ENCODE data around the gene LGALS7. TPM values are rescaled to one million over a fixed set of nuclear protein-coding genes. Genes with fewer than 3 reads are reported as not detected.
"Not testable (repeated sequence)": the region's sequence is repeated elsewhere in the genome, so short reads cannot be mapped to it uniquely, and the experiment has no call there.

LGALS7 gene
- total RNA-seq: not detected

DNA sequence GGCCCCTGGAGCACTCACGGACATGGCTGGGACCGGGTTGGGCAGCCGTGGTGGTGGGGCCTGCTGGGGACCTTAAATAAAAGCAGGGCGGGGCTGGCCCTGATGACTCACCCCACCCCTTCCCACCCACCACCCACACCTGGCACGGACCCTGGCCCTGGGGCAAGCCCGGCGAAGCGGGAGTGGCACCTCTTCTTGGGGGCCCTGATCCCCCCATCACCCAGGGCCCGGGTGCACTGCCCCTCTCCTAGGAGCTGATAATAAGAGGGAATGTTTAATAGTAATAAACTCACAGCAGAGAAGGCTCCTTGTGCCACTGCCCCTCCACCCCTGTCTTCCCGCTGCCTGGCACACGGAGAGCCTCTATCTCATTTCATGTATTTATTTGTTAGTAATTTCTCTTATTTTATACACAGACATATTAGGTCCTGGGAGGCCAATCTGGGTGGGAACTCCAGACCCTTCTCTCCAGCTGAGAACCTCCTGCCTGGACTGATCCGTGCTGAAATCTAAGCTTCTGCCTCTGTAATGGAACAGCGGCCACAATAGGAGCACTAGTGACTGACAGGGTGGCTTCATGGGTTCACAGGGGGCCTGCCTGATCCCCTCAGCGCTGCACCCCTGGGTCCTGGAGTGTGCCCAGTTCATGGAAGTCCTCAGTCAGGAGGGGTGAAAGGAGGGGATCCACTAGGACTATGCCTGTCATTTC, at the start of gene LGALS7:
Gene LGALS7 (minus strand): TSS at position 49 of the 709 bp plus-strand sequence. CDS start 25 bp downstream, at position 24.
- Histone ChIP-seq H3K4me1 (peaks cover 8% of the 10 kb centered on the region in 2 donors), H3K27ac (no peak within 1 kb of the TSS), H3K4me3 (replicated peaks in 1 of 3) (no peak within 1 kb of the TSS), H3K9me3 (no peaks in the 10 kb centered on the region), H3K36me3 (no peaks in the 10 kb centered on the region), H3K27me3 (no peaks in the 10 kb centered on the region)
- WGBS, 2 donors: 82 to 83% methylated on average over 6 to 11 of the region's 14 CpGs
- intact Hi-C loops (cut with DNase I): loop anchor here (10.0 kb wide), 1 partner anchor 51 kb away; no protein-coding TSS in a partner anchor
- TF ChIP-seq CTCF (IDR thresholded peaks at IDR 0.05): no peak
- TF ChIP-seq POLR2A (IDR thresholded peaks at IDR 0.05): no peak
- no peak for DNase-seq

DNA sequence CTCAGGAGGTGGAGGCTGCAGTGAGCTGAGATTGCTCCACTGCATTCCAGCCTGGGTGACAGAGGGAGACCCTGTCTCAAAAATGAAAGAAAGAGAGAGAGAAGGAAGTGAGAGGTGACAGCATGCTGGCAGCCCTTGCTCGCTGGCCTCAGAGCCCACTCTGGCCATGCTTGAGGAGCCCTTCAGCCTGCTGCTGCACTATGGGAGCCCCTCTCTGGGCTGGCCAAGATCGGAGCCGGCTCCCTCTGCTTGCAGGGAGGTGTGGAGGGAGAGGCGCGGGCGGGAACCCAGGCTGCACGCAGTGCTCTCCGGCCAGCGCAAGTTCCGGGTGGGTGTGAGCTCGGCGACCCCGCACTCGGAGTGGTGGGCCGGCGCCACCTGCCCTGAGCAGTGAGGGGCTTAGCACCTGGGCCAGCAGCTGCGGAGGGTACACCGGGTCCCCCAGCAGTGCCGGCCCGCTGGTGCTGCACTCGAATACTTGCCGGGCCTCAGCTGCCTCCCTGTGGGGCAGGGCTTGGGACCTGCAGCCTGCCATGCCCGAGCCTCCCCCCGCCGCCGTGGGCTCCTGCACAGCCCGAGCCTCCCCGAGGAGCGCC, 48.0 kb upstream of the LGALS7 start:
- not testable (repeated sequence) for H3K9me3 ChIP-seq; H3K27me3 ChIP-seq; H3K27ac ChIP-seq; DNase-seq; H3K4me1 ChIP-seq; H3K4me3 ChIP-seq (replicated peaks in 1 of 3)
- intact Hi-C loops (cut with DNase I): loop anchor here (10.0 kb wide), 1 partner anchor 47 kb away; the partner anchor contains the start of gene LGALS7
- peaks cover 19 to 21% of the 10 kb centered on the region in 2 donors for H3K36me3 ChIP-seq
- WGBS, 2 donors: 89 to 98% methylated on average over 10 of the region's 29 CpGs

GRCh38 chr19:38819231-38819920, 46.1 kb upstream of the LGALS7 start:
- TF ChIP-seq CTCF (IDR thresholded peaks at IDR 0.05) (no peak), POLR2A (IDR thresholded peaks at IDR 0.05) (no peak)
- intact Hi-C loops (cut with DNase I): no loop called here
- Histone ChIP-seq H3K27ac (no peak overlapping the region), H3K27me3 (no peaks in the 10 kb centered on the region), H3K9me3 (no peaks in the 10 kb centered on the region), H3K4me1 (peaks cover 0 to 8% of the 10 kb centered on the region in 2 donors), H3K36me3 (peaks cover 32 to 34% of the 10 kb centered on the region in 2 donors), H3K4me3 (replicated peaks in 1 of 3) (no peak overlapping the region)
- WGBS, 2 donors: 85 to 90% methylated on average over 13 of the region's 13 CpGs
- peak; percentile 14 to 44 for DNase-seq

DNA sequence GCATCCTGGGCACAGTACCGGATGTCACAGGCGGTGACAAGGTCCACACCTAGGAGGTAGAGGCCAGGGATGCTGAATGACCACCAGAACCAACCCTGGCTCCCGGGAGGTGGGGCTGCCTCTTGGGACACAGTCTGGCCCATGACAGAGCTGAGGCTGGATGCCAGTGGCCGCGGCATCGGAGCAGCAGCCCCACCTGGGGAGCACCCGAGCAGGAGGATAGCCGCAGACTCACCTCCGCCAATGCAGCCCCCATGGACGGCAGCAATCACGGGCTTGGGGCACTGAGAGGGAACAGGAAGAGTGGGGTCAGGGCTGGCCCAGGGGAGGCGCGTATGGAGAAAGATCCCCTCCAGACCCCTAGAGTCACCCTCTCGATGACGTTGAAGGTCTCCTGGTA, 43.8 kb upstream of the LGALS7 start:
- Histone ChIP-seq H3K36me3 (peaks cover 27 to 32% of the 10 kb centered on the region in 2 donors), H3K9me3 (no peaks in the 10 kb centered on the region), H3K4me3 (replicated peaks in 1 of 3) (no peak overlapping the region), H3K27me3 (no peaks in the 10 kb centered on the region), H3K27ac (no peak overlapping the region), H3K4me1 (peaks cover 0 to 8% of the 10 kb centered on the region in 2 donors)
- no peak for DNase-seq
- intact Hi-C loops (cut with DNase I): no loop called here
- 98% methylated on average over 7 to 10 of the region's 15 CpGs for WGBS, 2 donors
- TF ChIP-seq CTCF (IDR thresholded peaks at IDR 0.05) (no peak), POLR2A (IDR thresholded peaks at IDR 0.05) (no peak)

DNA sequence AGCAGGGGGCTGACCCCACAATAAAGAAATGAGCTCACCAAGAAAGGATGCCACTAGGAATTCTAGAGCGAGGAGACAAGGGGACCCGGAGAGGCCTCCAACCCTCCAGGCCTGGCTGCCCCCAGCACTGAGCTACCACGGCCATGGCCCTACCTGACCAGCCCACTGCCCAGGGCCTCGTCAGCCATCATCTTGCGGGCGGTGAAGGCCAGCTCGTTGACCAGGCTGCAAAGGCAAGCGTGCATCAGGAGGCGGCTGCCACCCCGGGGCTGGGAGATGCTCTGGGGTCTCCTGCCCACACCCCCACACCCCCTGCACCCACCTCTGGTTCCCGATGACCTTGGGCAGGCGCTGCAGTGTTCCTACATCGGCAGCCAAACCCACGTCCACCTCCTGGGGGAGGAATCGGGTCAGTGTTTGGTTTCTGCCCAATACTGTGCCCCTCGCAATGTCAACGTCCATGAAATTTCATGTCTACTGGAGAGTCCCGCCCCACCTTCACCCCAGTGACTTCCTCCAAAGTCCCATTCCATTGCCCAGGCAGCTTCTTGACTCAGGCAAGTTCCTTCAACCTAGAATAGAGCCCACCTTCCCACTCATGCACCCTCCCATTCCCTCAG, 42.9 kb upstream of the LGALS7 start:
- Histone ChIP-seq H3K36me3 (peaks cover 26 to 32% of the 10 kb centered on the region in 2 donors), H3K9me3 (no peaks in the 10 kb centered on the region)
- TF ChIP-seq POLR2A (IDR thresholded peaks at IDR 0.05) (no peak), CTCF (IDR thresholded peaks at IDR 0.05) (no peak)

More for the DNA sequence above, 42.9 kb upstream of the LGALS7 start:
- Histone ChIP-seq H3K4me1 (peaks cover 0 to 8% of the 10 kb centered on the region in 2 donors), H3K27ac (no peak overlapping the region), H3K27me3 (no peaks in the 10 kb centered on the region), H3K4me3 (replicated peaks in 1 of 3) (no peak overlapping the region)
- no peak for DNase-seq
- intact Hi-C loops (cut with DNase I): no loop called here
- 94 to 96% methylated on average over 12 to 18 of the region's 18 CpGs for WGBS, 2 donors
